NCI-H82 treated with DMSO at 0.1 percent for 48 hours (cell line): Measurements from ENCODE around the gene PWP2.
"Not testable (repeated sequence)": the region's sequence is repeated elsewhere in the genome, so short reads cannot be mapped to it uniquely, and the experiment has no call there.

ENCODE experiments used
- DNase-seq: peaks from one replicate; lab custom pipeline; 2025; ENCODE audit not compliant: unreplicated experiment; lab: John Stamatoyannopoulos, UW

Gene PWP2

GRCh38 chr21:44133715-44134057, 26.5 kb downstream of the PWP2 start:
- DNase-seq: not testable (repeated sequence)

GRCh38 chr21:44134732-44135131, 27.5 kb downstream of the PWP2 start:
- not testable (repeated sequence) for DNase-seq

GRCh38 chr21:44138039-44138438, 30.8 kb downstream of the PWP2 start:
- not testable (repeated sequence) for DNase-seq

GRCh38 chr21:44139787-44140551, 32.8 kb downstream of the PWP2 start:
- not testable (repeated sequence) for DNase-seq

GRCh38 chr21:44140552-44140932, 33.3 kb downstream of the PWP2 start:
- DNase-seq: not testable (repeated sequence)

GRCh38 chr21:44142470-44142869, 35.3 kb downstream of the PWP2 start:
- not testable (repeated sequence) for DNase-seq

GRCh38 chr21:44143380-44143779, 36.2 kb downstream of the PWP2 start:
- DNase-seq: not testable (repeated sequence)

- DNase-seq: not testable (repeated sequence)
Measured at GRCh38 chr21:44143996-44144395, 36.8 kb downstream of the PWP2 start.

GRCh38 chr21:44144784-44145602, 37.8 kb downstream of the PWP2 start:
- not testable (repeated sequence) for DNase-seq

GRCh38 chr21:44145616-44146015, 38.4 kb downstream of the PWP2 start:
- DNase-seq: not testable (repeated sequence)

GRCh38 chr21:44147108-44147507, 39.9 kb downstream of the PWP2 start:
- DNase-seq: not testable (repeated sequence)

GRCh38 chr21:44150255-44150654, 43.1 kb downstream of the PWP2 start:
- DNase-seq: not testable (repeated sequence)

- not testable (repeated sequence) for DNase-seq
Measured at GRCh38 chr21:44153214-44153888, 46.2 kb downstream of the PWP2 start.

GRCh38 chr21:44153889-44154228, 46.7 kb downstream of the PWP2 start:
- not testable (repeated sequence) for DNase-seq

- DNase-seq: not testable (repeated sequence)
Measured at GRCh38 chr21:44154816-44155230, 47.6 kb downstream of the PWP2 start.

GRCh38 chr21:44155231-44155993, 48.2 kb downstream of the PWP2 start:
- DNase-seq: not testable (repeated sequence)

- DNase-seq: not testable (repeated sequence)
Measured at GRCh38 chr21:44155994-44156380, 48.8 kb downstream of the PWP2 start.

- not testable (repeated sequence) for DNase-seq
Measured at GRCh38 chr21:44157439-44158081, 50.4 kb downstream of the PWP2 start.

GRCh38 chr21:44158082-44158468, 50.9 kb downstream of the PWP2 start:
- not testable (repeated sequence) for DNase-seq
